NCI-H146 treated with DMSO at 0.1 percent for 48 hours (cell line): ENCODE measurements around the gene PLXND1.
A peak's percentile ranks its signal among the peaks of the same experiment; 100 is the strongest.

Experiments
- DNase-seq: peaks from one replicate; lab custom pipeline; 2025; ENCODE audit not compliant: unreplicated experiment; lab: John Stamatoyannopoulos, UW

Gene PLXND1

DNA sequence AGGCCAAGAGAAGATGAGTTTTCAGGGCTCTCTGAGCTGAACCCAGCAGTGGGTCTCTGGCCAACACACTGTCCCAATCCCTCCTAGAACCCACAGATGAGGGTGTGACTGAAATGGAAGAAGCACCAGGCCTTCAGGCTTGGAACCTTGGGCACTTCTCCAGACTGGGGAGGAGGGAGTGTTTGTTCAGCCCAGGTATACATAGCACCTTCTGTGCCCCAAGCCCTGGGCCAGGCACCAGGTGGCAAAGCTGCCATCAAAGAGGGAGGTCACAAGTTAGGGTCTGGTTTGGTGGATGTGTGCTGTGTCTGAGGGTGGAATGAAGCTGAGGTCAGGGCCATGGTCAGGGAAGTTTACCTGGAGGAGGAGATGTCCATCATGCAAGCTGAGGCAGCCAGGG is 93.9 kb downstream of the PLXND1 start:
- DNase-seq, result no peak

DNA sequence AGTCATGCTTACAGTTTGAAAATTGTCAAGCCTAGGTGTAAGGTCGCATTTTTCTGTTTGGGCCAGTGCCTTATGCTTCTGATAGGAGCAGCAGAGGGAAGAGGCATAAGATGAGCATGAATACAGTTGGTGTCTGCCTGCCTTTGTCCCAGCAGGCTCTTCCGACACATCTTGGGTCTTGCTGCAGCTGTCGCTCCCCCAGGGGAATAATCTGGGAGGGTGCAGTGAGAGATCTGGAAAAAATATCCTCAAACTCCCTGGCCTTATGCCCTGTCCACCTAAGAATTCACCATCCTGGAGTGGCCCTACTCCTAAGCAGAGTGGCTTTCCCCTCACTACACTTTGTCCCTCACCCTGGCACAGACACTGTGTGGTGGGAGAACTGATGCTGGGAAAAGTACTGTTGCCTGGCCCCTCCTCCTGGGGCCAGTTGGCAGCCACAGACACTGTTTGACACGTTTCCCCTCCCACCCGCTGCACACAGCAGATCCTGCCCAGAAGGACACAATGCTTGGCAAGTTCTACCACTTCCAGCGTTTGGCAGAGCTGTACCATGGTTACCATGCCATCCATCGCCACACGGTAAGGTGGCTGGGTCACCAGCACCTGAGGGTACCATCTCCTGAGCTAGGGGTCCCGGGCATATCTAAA is 99.2 kb downstream of the PLXND1 start:
- DNase-seq, result no peak

- peak; percentile 97 for DNase-seq
Measured at GRCh38 chr3:129506231-129506742, 100.2 kb downstream of the PLXND1 start.

GRCh38 chr3:129505341-129505740 is 101.1 kb downstream of the PLXND1 start:
- DNase-seq, result no peak
